Measurements from ENCODE around the gene SIM2.

- no peak for TF ChIP-seq CTCF (IDR thresholded peaks at IDR 0.05)
- no peak for TF ChIP-seq POLR2AphosphoS5 (IDR thresholded peaks at IDR 0.05; ENCODE audit: insufficient read depth in 1 of 2, low read depth in 1 of 2)
- TF ChIP-seq POLR2A (IDR thresholded peaks at IDR 0.05), result no peak
These were observed 5.5 kb downstream of the SIM2 start for GRCh38 chr21:36704281-36704957.
